PC-3 (cell line): Measurements from ENCODE around the gene RNF41. TPM values are rescaled to one million over a fixed set of nuclear protein-coding genes. Genes with fewer than 3 reads are reported as not detected.

Experiments
- ATAC-seq: fragments of 200-7000 bp; cut with Tn5 transposase; 2 replicates; pipeline ENCODE4 v1.9.1; 2020; ENCODE audit warnings: mild to moderate bottlenecking, moderate library complexity
- BruUV-seq: library from RNA; stranded (reverse); fragments of 400-500 nt; replicated peaks from 2 replicates; lab custom pipeline; 2021; lab: Mats Ljungman, UMichigan
- CTCF ChIA-PET: fragments of 300-600 bp; sonication (Branson Sonifier 250); formaldehyde crosslinking; loops from one replicate; lab custom pipeline; 2022; ENCODE audit warnings: antibody characterized with exemption; lab: Charles Lee
- POLR2A ChIA-PET: fragments of 300-600 bp; sonication (Branson Sonifier 250); formaldehyde crosslinking; loops from one replicate; lab custom pipeline; 2022; ENCODE audit warnings: antibody characterized with exemption; ENCODE audit not compliant: unreplicated experiment; lab: Charles Lee
- DNase-seq: peaks from one replicate; pipeline ENCODE4 v3.0.0-alpha.2; 2015
- H2AFZ ChIP-seq: fragments of 300-600 bp; sonication (generic); 2 replicates; pipeline ENCODE4 v1.6.0; 2016; ENCODE audit warnings: antibody characterized with exemption, low read length
- H3F3A ChIP-seq: fragments of 300-600 bp; sonication (generic); one replicate; pipeline ENCODE4 v1.6.0; 2017; ENCODE audit warnings: antibody characterized with exemption, low read length, control low read depth, mild to moderate bottlenecking; ENCODE audit not compliant: unreplicated experiment
- H3K27ac ChIP-seq: fragments of 300-600 bp; sonication (generic); 2 replicates; pipeline ENCODE4 v1.5.1; 2016; ENCODE audit warnings: mild to moderate bottlenecking, low read length
- H3K27me3 ChIP-seq: fragments of 300-600 bp; sonication (generic); 2 replicates; pipeline ENCODE4 v1.6.1; 2016; ENCODE audit warnings: low read length, mixed read lengths
- H3K36me3 ChIP-seq: fragments of 300-600 bp; sonication (generic); 2 replicates; pipeline ENCODE4 v1.6.1; 2016; ENCODE audit warnings: low read depth, mixed run types, low read length, mixed read lengths
- H3K4me1 ChIP-seq: fragments of 300-600 bp; sonication (generic); 2 replicates; pipeline ENCODE4 v1.5.1; 2016; ENCODE audit warnings: low read length; ENCODE audit not compliant: insufficient read depth
- H3K4me2 ChIP-seq: fragments of 300-600 bp; sonication (generic); 2 replicates; pipeline ENCODE4 v1.6.0; 2016; ENCODE audit warnings: low read length
- H3K4me3 ChIP-seq: fragments of 300-600 bp; sonication (generic); 2 replicates; pipeline ENCODE4 v1.5.1; 2016; ENCODE audit warnings: mild to moderate bottlenecking, low read length, mixed read lengths
- H3K79me2 ChIP-seq: fragments of 300-600 bp; sonication (generic); 2 replicates; pipeline ENCODE4 v1.6.1; 2017; ENCODE audit warnings: low read length, mixed read lengths
- H3K9ac ChIP-seq: fragments of 300-600 bp; sonication (generic); 2 replicates; pipeline ENCODE4 v1.6.0; 2016; ENCODE audit warnings: mild to moderate bottlenecking, low read length
- H3K9me2 ChIP-seq: fragments of 300-600 bp; sonication (generic); replicated peaks from 2 replicates; pipeline ENCODE4 v1.6.1; 2016; ENCODE audit warnings: mixed run types, low read length, mixed read lengths
- H3K9me3 ChIP-seq: fragments of 300-600 bp; sonication (generic); 2 replicates; pipeline ENCODE4 v1.6.1; 2016; ENCODE audit warnings: low read length, mixed read lengths
- H4K20me1 ChIP-seq: fragments of 300-600 bp; sonication (generic); 2 replicates; pipeline ENCODE4 v1.6.1; 2016; ENCODE audit warnings: low read length, mixed read lengths
- EZH2 ChIP-seq: fragments of 300-600 bp; sonication (generic); IDR thresholded peaks from one replicate; pipeline ENCODE4 v1.6.1; 2017; ENCODE audit warnings: antibody characterized with exemption, mild to moderate bottlenecking, low read length; ENCODE audit not compliant: unreplicated experiment
- EZH2phosphoT487 ChIP-seq: fragments of 300-600 bp; sonication (generic); IDR thresholded peaks from 2 replicates; pipeline ENCODE4 v1.6.1; 2018; ENCODE audit warnings: mild to moderate bottlenecking, antibody characterized with exemption, low read length, borderline replicate concordance
- intact Hi-C: fragments of 100-400 bp; cut with micrococcal nuclease; formaldehyde crosslinking; loops from 2 replicates; pipeline ENCODE4 v1.9.0; 2023
- total RNA-seq: library from RNA; depleted of rRNA; stranded (reverse); fragments of >200 nt; gene quantifications from 2 replicates; pipeline ENCODE4 v1.2.3, GENCODE V29; 2014
- TF ChIP-seq, protein P1 (sequence below): fragments of 300-600 bp; sonication (generic); conservative IDR thresholded peaks from 2 replicates; pipeline ENCODE4 v1.5.1; 2017; ENCODE audit warnings: antibody characterized with exemption, low read depth, mild to moderate bottlenecking, low read length

The RNF41 gene
- total RNA-seq, 1 experiment from 2014 or later, result 52.1 TPM

DNA sequence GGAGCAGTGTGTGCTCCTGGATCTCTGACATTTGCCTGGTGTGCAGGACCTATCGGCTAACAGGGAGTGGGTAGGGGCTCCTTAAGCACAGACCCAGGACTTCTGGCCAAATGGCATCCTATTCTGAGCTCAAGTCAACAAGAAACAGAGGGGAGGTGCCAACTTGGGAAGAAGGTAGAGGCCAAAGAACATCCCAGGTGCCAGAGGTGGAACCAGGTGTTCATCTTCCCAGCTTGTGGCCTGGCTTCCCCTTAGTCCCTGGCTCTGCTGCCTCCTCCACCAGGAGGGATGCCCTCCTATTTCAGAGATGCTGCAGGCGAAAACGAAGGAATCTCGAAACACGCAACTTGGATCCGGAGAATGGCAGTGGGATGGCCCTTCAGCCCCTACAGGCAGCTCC, 14.4 kb upstream of the RNF41 start:
- BruUV-seq, result no TSS peak
- POLR2A ChIA-PET, result interaction anchor here (0.6 kb wide), 1 partner anchor 80 kb away, joined by 3 read pairs; the partner anchor contains the start of gene CNPY2
- H3F3A ChIP-seq, result no peaks in the 10 kb centered on the region
- H4K20me1 ChIP-seq, result no peaks in the 10 kb centered on the region
- no peak for DNase-seq
- no peak overlapping the region for H3K4me2 ChIP-seq
- H3K36me3 ChIP-seq, result no peaks in the 10 kb centered on the region
- no peak overlapping the region for H2AFZ ChIP-seq
- ATAC-seq, result no peak
- no peak overlapping the region for H3K9ac ChIP-seq
- H3K9me2 ChIP-seq, result no peaks in the 10 kb centered on the region
- no peaks in the 10 kb centered on the region for H3K4me1 ChIP-seq
- H3K27ac ChIP-seq, result no peak overlapping the region
- H3K4me3 ChIP-seq, result no peak overlapping the region
- H3K79me2 ChIP-seq, result no peaks in the 10 kb centered on the region
- no peaks in the 10 kb centered on the region for H3K27me3 ChIP-seq
- intact Hi-C loops, result no loop called here
- TF ChIP-seq EZH2phosphoT487 (no peak), EZH2 (no peak)
- TF ChIP-seq, protein P1, sequence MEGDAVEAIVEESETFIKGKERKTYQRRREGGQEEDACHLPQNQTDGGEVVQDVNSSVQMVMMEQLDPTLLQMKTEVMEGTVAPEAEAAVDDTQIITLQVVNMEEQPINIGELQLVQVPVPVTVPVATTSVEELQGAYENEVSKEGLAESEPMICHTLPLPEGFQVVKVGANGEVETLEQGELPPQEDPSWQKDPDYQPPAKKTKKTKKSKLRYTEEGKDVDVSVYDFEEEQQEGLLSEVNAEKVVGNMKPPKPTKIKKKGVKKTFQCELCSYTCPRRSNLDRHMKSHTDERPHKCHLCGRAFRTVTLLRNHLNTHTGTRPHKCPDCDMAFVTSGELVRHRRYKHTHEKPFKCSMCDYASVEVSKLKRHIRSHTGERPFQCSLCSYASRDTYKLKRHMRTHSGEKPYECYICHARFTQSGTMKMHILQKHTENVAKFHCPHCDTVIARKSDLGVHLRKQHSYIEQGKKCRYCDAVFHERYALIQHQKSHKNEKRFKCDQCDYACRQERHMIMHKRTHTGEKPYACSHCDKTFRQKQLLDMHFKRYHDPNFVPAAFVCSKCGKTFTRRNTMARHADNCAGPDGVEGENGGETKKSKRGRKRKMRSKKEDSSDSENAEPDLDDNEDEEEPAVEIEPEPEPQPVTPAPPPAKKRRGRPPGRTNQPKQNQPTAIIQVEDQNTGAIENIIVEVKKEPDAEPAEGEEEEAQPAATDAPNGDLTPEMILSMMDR, result no peak
- CTCF ChIA-PET, result no interaction called here
- no peaks in the 10 kb centered on the region for H3K9me3 ChIP-seq

DNA sequence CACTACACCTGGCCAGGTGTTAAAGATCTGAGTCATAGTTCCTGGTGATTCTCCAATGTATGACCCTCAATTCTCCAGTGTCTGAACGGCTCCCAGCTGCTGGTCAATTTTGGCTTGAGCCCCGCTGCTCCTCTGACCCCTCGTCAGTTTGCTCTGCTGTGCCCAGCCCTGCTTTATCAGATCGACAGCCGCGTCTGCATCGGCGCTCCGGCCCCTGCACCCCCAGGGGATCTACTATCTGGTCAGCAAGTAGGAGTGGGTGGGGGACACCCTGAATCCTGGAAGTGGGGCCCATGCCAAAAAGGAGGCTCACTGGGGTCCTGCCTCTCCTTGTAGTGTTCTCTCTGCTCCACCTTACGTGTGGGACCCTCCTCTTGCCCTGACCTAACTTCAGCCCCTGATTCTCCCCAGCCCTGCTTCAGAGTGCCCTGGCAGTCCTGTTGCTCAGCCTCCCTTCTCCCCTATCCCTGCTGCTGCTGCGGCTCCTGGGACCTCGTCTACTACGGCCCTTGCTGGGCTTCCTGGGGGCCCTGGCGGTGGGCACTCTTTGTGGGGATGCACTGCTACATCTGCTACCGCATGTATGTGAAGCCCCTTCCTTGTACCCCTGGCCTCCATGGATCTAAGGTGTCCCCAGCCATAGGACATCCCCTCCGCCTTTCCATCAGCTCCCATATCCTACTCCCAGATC, 13.2 kb upstream of the RNF41 start:
- DNase-seq (no peak), ATAC-seq (no peak)
- no peaks in the 10 kb centered on the region for H3K36me3 ChIP-seq
- H3K27ac ChIP-seq, result no peak overlapping the region
- CTCF ChIA-PET, result no interaction called here
- no peak overlapping the region for H3K4me3 ChIP-seq
- no peaks in the 10 kb centered on the region for H3F3A ChIP-seq
- no TSS peak for BruUV-seq
- no peaks in the 10 kb centered on the region for H3K27me3 ChIP-seq
- no peaks in the 10 kb centered on the region for H4K20me1 ChIP-seq
- no peaks in the 10 kb centered on the region for H3K4me1 ChIP-seq
- POLR2A ChIA-PET, result no interaction called here
- no peaks in the 10 kb centered on the region for H3K9me3 ChIP-seq
- H3K9ac ChIP-seq, result no peak overlapping the region
- TF ChIP-seq, protein P1, result no peak
- no peak for TF ChIP-seq EZH2phosphoT487
- TF ChIP-seq EZH2, result no peak
- H2AFZ ChIP-seq, result no peak overlapping the region
- H3K9me2 ChIP-seq, result no peaks in the 10 kb centered on the region
- H3K4me2 ChIP-seq, result no peak overlapping the region
- intact Hi-C loops, result no loop called here
- no peaks in the 10 kb centered on the region for H3K79me2 ChIP-seq

DNA sequence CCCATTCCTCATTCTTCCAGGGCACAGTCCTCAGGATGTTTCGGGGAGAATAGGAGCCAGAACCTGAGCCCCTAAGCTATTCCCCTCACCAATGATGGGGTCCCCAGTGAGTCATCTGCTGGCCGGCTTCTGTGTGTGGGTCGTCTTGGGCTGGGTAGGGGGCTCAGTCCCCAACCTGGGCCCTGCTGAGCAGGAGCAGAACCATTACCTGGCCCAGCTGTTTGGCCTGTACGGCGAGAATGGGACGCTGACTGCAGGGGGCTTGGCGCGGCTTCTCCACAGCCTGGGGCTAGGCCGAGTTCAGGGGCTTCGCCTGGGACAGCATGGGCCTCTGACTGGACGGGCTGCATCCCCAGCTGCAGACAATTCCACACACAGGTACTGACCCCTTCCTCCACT, 9.5 kb upstream of the RNF41 start:
- no peaks in the 10 kb centered on the region for H3K36me3 ChIP-seq
- no TSS peak for BruUV-seq
- no peak overlapping the region for H3K27ac ChIP-seq
- ChIA-PET CTCF (no interaction called here), POLR2A (no interaction called here)
- H3K79me2 ChIP-seq, result no peaks in the 10 kb centered on the region
- no peaks in the 10 kb centered on the region for H3K4me1 ChIP-seq
- H4K20me1 ChIP-seq, result no peaks in the 10 kb centered on the region
- H3F3A ChIP-seq, result no peaks in the 10 kb centered on the region
- no peak for ATAC-seq
- no peak overlapping the region for H3K9ac ChIP-seq
- intact Hi-C loops, result no loop called here
- DNase-seq, result no peak
- TF ChIP-seq EZH2 (no peak), EZH2phosphoT487 (no peak)
- TF ChIP-seq, protein P1, result no peak
- H3K9me2 ChIP-seq, result no peaks in the 10 kb centered on the region
- no peaks in the 10 kb centered on the region for H3K27me3 ChIP-seq
- H3K4me2 ChIP-seq, result no peak overlapping the region
- no peak overlapping the region for H3K4me3 ChIP-seq
- H3K9me3 ChIP-seq, result no peaks in the 10 kb centered on the region
- H2AFZ ChIP-seq, result no peak overlapping the region
